ENCODE data around the gene SVEP1.

Gene SVEP1

GRCh38 chr9:110391826-110392485 lies 187.6 kb downstream of the SVEP1 start:
- no peaks in the 10 kb centered on the region for H3K27me3 ChIP-seq (replicated peaks; ENCODE audit: control insufficient read depth, insufficient read depth, low read length)
- no peaks in the 10 kb centered on the region for H3K36me3 ChIP-seq (ENCODE audit: control insufficient read depth, insufficient read depth, low read length)
- TF ChIP-seq CTCF (IDR thresholded peaks at IDR 0.05; ENCODE audit: insufficient read depth, low read length, poor library complexity, severe bottlenecking), result no peak
- DNase-seq (ENCODE audit: extremely low read depth, insufficient read length), result no peak
- no peak overlapping the region for H3K4me3 ChIP-seq (replicated peaks; ENCODE audit: low read depth, low read length)

GRCh38 chr9:110389148-110389750 lies 190.3 kb downstream of the SVEP1 start:
- no peak for DNase-seq (ENCODE audit: extremely low read depth, insufficient read length)
- no peaks in the 10 kb centered on the region for H3K36me3 ChIP-seq (ENCODE audit: control insufficient read depth, insufficient read depth, low read length)

GRCh38 chr9:110383491-110383890 lies 196.1 kb downstream of the SVEP1 start:
- TF ChIP-seq CTCF (IDR thresholded peaks at IDR 0.05; ENCODE audit: insufficient read depth, low read length, poor library complexity, severe bottlenecking), result no peak
- no peak for DNase-seq (ENCODE audit: extremely low read depth, insufficient read length)
- no peaks in the 10 kb centered on the region; the same call in 1 of the 2 replicates for H3K27me3 ChIP-seq (replicated peaks; ENCODE audit: control insufficient read depth, insufficient read depth, low read length)
- H3K4me3 ChIP-seq (replicated peaks; ENCODE audit: low read depth, low read length), result no peak overlapping the region
- no peaks in the 10 kb centered on the region for H3K36me3 ChIP-seq (ENCODE audit: control insufficient read depth, insufficient read depth, low read length)

More at GRCh38 chr9:110389148-110389750, 190.3 kb downstream of the SVEP1 start:
- Histone ChIP-seq H3K4me3 (replicated peaks; ENCODE audit: low read depth, low read length) (no peak overlapping the region), H3K27me3 (replicated peaks; ENCODE audit: control insufficient read depth, insufficient read depth, low read length) (no peaks in the 10 kb centered on the region)
- no peak for TF ChIP-seq CTCF (IDR thresholded peaks at IDR 0.05; ENCODE audit: insufficient read depth, low read length, poor library complexity, severe bottlenecking)

DNA sequence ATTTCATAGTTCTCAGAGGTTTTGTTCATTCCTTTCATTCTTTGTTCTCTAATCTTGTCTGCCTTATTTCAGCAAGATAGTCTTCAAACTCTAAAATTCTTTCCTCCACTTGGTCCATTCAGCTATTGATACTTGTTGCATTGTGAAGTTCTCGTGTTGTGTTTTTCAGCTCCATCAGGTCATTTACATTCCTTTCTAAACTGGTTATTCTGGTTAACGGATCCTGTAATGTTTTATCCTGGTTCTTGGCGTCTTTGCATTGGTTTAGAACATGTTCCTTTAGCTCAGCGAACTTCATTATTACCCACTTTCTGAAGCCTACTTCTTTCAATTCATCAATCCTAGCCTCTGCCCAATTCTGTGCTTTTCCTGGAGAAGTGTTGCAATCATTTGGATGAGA lies 196.8 kb downstream of the SVEP1 start:
- no peak for TF ChIP-seq CTCF (IDR thresholded peaks at IDR 0.05; ENCODE audit: insufficient read depth, low read length, poor library complexity, severe bottlenecking)
- Histone ChIP-seq H3K4me3 (replicated peaks; ENCODE audit: low read depth, low read length) (no peak overlapping the region), H3K27me3 (replicated peaks; ENCODE audit: control insufficient read depth, insufficient read depth, low read length) (no peaks in the 10 kb centered on the region; the same call in 1 of the 2 replicates), H3K36me3 (ENCODE audit: control insufficient read depth, insufficient read depth, low read length) (no peaks in the 10 kb centered on the region)
- no peak for DNase-seq (ENCODE audit: extremely low read depth, insufficient read length)

DNA sequence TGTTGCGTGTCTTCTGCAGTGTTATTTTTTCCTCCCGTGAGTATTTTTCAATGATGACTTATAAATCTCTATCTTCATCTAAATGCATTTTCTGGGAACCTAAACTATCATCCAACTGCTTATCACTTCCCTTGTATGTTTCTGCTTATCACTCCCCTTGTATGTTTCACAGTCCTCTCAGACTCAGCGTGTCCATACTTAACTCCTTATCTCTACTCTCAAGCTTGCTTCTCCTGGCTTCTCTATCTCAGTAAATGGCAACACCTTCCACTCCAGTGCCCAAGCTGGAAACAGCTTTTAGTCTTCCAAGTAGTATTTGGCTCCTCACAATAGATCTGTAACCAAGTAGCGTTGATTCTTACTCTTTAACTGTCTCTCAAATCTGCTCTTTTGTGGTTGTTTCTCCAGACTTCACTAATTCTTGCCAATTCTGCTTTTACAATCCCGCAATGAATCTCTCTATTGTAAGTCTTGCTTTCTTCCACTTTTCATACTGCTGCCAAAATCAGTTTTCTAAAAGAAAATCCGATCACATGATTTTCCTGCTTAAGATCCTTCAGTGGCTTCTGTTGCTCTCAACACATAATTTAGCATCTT lies 208.0 kb downstream of the SVEP1 start:
- H3K4me3 ChIP-seq (replicated peaks; ENCODE audit: low read depth, low read length), result no peak overlapping the region
- DNase-seq (ENCODE audit: extremely low read depth, insufficient read length), result no peak
- H3K27me3 ChIP-seq (replicated peaks; ENCODE audit: control insufficient read depth, insufficient read depth, low read length), result no peaks in the 10 kb centered on the region
- no peak for TF ChIP-seq CTCF (IDR thresholded peaks at IDR 0.05; ENCODE audit: insufficient read depth, low read length, poor library complexity, severe bottlenecking)
- no peaks in the 10 kb centered on the region for H3K36me3 ChIP-seq (ENCODE audit: control insufficient read depth, insufficient read depth, low read length)

Data from GM06990 (cell line).